ENCODE measurements around the gene RPTOR.
"Not testable (repeated sequence)": the region's sequence is repeated elsewhere in the genome, so short reads cannot be mapped to it uniquely, and the experiment has no call there.

Gene RPTOR

GRCh38 chr17:80499961-80500665 is 44.5 kb upstream of the RPTOR start:
- DNase-seq (ENCODE audit: low read depth): no peak
- TF ChIP-seq CTCF (IDR thresholded peaks at IDR 0.05; ENCODE audit: control insufficient read depth, extremely low read depth, insufficient read depth): no peak
- H3K4me3 ChIP-seq (ENCODE audit: low read depth, low read length): no peak overlapping the region

GRCh38 chr17:80501741-80502577 is 42.7 kb upstream of the RPTOR start:
- TF ChIP-seq CTCF (IDR thresholded peaks at IDR 0.05; ENCODE audit: control insufficient read depth, extremely low read depth, insufficient read depth): no peak
- no peak overlapping the region for H3K4me3 ChIP-seq (ENCODE audit: low read depth, low read length)
- no peak for DNase-seq (ENCODE audit: low read depth)

GRCh38 chr17:80502578-80502877 is 42.1 kb upstream of the RPTOR start:
- TF ChIP-seq CTCF (IDR thresholded peaks at IDR 0.05; ENCODE audit: control insufficient read depth, extremely low read depth, insufficient read depth): no peak
- no peak for DNase-seq (ENCODE audit: low read depth)
- H3K4me3 ChIP-seq (ENCODE audit: low read depth, low read length): no peak overlapping the region

- TF ChIP-seq CTCF (IDR thresholded peaks at IDR 0.05; ENCODE audit: control insufficient read depth, extremely low read depth, insufficient read depth): no peak
- no peak overlapping the region for H3K4me3 ChIP-seq (ENCODE audit: low read depth, low read length)
- DNase-seq (ENCODE audit: low read depth): no peak
Measured at GRCh38 chr17:80503031-80503430, 41.6 kb upstream of the RPTOR start.

- H3K4me3 ChIP-seq (ENCODE audit: low read depth, low read length): no peak overlapping the region
- TF ChIP-seq CTCF (IDR thresholded peaks at IDR 0.05; ENCODE audit: control insufficient read depth, extremely low read depth, insufficient read depth): no peak
- DNase-seq (ENCODE audit: low read depth): no peak
Measured at GRCh38 chr17:80503921-80504320, 40.7 kb upstream of the RPTOR start.

- no peak for TF ChIP-seq CTCF (IDR thresholded peaks at IDR 0.05; ENCODE audit: control insufficient read depth, extremely low read depth, insufficient read depth)
- no peak overlapping the region for H3K4me3 ChIP-seq (ENCODE audit: low read depth, low read length)
- no peak for DNase-seq (ENCODE audit: low read depth)
Measured at GRCh38 chr17:80504686-80505413, 39.8 kb upstream of the RPTOR start.

- not testable (repeated sequence) for DNase-seq (ENCODE audit: low read depth); H3K4me3 ChIP-seq (ENCODE audit: low read depth, low read length)
Measured at GRCh38 chr17:80507177-80507576, 37.5 kb upstream of the RPTOR start.

All from LNCaP clone FGC (cell line).